ENCODE data around the gene FAM219A. TPM values are rescaled to one million over a fixed set of nuclear protein-coding genes. Genes with fewer than 3 reads are reported as not detected.

The FAM219A gene
- total RNA-seq, 4 donors from 2014 or later, result 4.0 to 7.6 (median 5.2) TPM

GRCh38 chr9:34450644-34451043 is 7.7 kb downstream of the FAM219A start:
- intact Hi-C loops (cut with DNase I), result no loop called here
- TF ChIP-seq POLR2A (IDR thresholded peaks at IDR 0.05) (no peak), CTCF (IDR thresholded peaks at IDR 0.05) (no peak)
- Histone ChIP-seq H3K27me3 (no peaks in the 10 kb centered on the region), H3K4me3 (no peak overlapping the region), H3K36me3 (no peaks in the 10 kb centered on the region), H3K4me1 (peaks cover 11 to 40% (median 11%) of the 10 kb centered on the region in 3 donors), H3K27ac (peak overlapping the region in 1 of 4 donors; percentile 52), H3K9me3 (no peaks in the 10 kb centered on the region)
- 70 to 87% methylated on average over 3 to 9 of the region's 10 CpGs for WGBS, 2 donors
- DNase-seq, result no peak

- TF ChIP-seq CTCF (IDR thresholded peaks at IDR 0.05) (no peak), POLR2A (IDR thresholded peaks at IDR 0.05) (no peak)
- H3K9me3 ChIP-seq, result no peaks in the 10 kb centered on the region
- no peak overlapping the region for H3K4me3 ChIP-seq
- WGBS, 2 donors, result 93 to 100% methylated on average over 1 of the region's 1 CpG
- H3K27ac ChIP-seq, result no peak overlapping the region
- peaks cover 6 to 29% (median 11%) of the 10 kb centered on the region in 3 donors for H3K4me1 ChIP-seq
- H3K36me3 ChIP-seq, result no peaks in the 10 kb centered on the region
- H3K27me3 ChIP-seq, result no peaks in the 10 kb centered on the region
- no peak for DNase-seq
- intact Hi-C loops (cut with DNase I), result no loop called here
Observed at GRCh38 chr9:34446951-34447350, 11.4 kb downstream of the FAM219A start.

- TF ChIP-seq CTCF (IDR thresholded peaks at IDR 0.05), result no peak
- DNase-seq, result no peak
- Histone ChIP-seq H3K4me1 (peaks cover 6 to 25% (median 11%) of the 10 kb centered on the region in 3 donors), H3K27ac (no peak overlapping the region), H3K36me3 (no peaks in the 10 kb centered on the region), H3K9me3 (no peaks in the 10 kb centered on the region), H3K27me3 (no peaks in the 10 kb centered on the region), H3K4me3 (no peak overlapping the region)
- intact Hi-C loops (cut with DNase I), result no loop called here
Observed at GRCh38 chr9:34446468-34446891, 11.9 kb downstream of the FAM219A start.

GRCh38 chr9:34443976-34444375 is 14.4 kb downstream of the FAM219A start:
- Histone ChIP-seq H3K36me3 (no peaks in the 10 kb centered on the region), H3K9me3 (no peaks in the 10 kb centered on the region), H3K27ac (no peak overlapping the region), H3K27me3 (no peaks in the 10 kb centered on the region), H3K4me1 (peaks cover 0 to 13% (median 0%) of the 10 kb centered on the region in 3 donors), H3K4me3 (no peak overlapping the region)
- intact Hi-C loops (cut with DNase I), result loop anchor here (5.0 kb wide), 2 partner anchors 58 to 148 kb away; no protein-coding TSS in a partner anchor
- DNase-seq, result no peak
- TF ChIP-seq CTCF (IDR thresholded peaks at IDR 0.05) (no peak), POLR2A (IDR thresholded peaks at IDR 0.05) (no peak)

GRCh38 chr9:34443533-34443932 is 14.8 kb downstream of the FAM219A start:
- no peak for DNase-seq
- no peak overlapping the region for H3K27ac ChIP-seq
- no peak for TF ChIP-seq CTCF (IDR thresholded peaks at IDR 0.05)
- TF ChIP-seq POLR2A (IDR thresholded peaks at IDR 0.05), result no peak
- peaks cover 0 to 13% (median 0%) of the 10 kb centered on the region in 3 donors for H3K4me1 ChIP-seq
- intact Hi-C loops (cut with DNase I), result loop anchor here (5.0 kb wide), 2 partner anchors 59 to 149 kb away; no protein-coding TSS in a partner anchor
- no peak overlapping the region for H3K4me3 ChIP-seq
- WGBS, 2 donors, result 60 to 72% methylated on average over 2 of the region's 2 CpGs
- H3K9me3 ChIP-seq, result no peaks in the 10 kb centered on the region
- peaks cover 0 to 4% (median 0%) of the 10 kb centered on the region in 3 donors for H3K36me3 ChIP-seq
- H3K27me3 ChIP-seq, result no peaks in the 10 kb centered on the region

All from esophagus squamous epithelium (tissue), 5 donors.